ENCODE measurements around the gene SCUBE3. TPM values are rescaled to one million over a fixed set of nuclear protein-coding genes. Genes with fewer than 3 reads are reported as not detected.

Gene SCUBE3
- total and polyA plus RNA-seq, 10 donors = 0.03 to 0.43 (median 0.11) TPM; not detected in 1

DNA sequence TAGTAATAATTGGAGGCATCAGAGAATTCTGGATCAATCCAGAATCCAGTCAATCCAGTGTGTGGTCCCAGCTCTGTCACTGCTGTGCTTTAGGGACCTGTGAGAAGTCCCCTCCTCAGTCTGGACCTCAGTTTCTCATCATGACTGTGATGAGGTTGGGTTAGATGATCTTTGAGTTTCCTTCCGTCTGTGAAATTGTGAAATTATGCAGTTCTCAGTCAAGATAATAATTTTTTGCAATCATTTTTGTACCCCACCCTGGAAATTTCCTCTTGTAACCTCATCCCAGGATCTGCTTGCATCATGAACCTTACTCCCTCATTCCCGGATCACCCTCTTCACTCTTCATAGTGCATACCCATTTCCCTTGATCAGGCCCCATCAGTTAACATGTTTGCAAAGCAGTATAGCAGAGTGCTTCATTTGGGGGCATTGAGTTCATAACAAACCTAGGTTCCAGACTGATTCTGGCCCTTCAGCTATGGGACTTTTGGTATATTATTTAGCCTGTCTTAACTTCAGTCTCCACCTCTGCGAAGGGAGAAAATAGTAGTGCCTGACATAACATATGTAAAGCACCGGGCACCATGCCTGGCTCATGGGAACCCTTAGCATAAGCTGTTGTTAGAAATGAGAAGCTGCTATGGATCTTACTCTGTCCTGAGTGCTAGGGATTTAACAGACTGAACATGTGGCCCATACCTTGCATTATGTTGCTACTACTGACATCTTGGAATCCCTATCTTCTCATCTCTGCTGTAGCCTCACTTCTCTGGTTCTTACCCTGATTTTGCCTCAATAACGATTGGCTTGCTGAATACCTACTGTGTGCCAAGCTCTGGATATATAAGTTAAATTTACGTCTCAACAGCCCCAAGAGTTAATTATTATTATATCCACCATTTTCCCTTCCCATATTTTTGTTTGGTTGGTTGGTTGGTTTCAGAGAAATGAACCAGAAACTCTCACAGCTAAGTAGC lies 47.1 kb downstream of the SCUBE3 start:
- peak overlapping the region in 6 of 8 donors; percentile 73 to 98 (median 90) for H3K4me3 ChIP-seq
- H3K27ac ChIP-seq = peak overlapping the region; percentile 92 to 98 (median 95)
- H3K36me3 ChIP-seq = no peaks in the 10 kb centered on the region
- DNase-seq = no peak
- intact Hi-C loops (cut with DNase I; ENCODE audit: low total_unique reads) = no loop called here
- no peak for TF ChIP-seq POLR2A (IDR thresholded peaks at IDR 0.05)
- no peak for TF ChIP-seq POLR2AphosphoS5 (IDR thresholded peaks at IDR 0.05)
- TF ChIP-seq, protein P1, sequence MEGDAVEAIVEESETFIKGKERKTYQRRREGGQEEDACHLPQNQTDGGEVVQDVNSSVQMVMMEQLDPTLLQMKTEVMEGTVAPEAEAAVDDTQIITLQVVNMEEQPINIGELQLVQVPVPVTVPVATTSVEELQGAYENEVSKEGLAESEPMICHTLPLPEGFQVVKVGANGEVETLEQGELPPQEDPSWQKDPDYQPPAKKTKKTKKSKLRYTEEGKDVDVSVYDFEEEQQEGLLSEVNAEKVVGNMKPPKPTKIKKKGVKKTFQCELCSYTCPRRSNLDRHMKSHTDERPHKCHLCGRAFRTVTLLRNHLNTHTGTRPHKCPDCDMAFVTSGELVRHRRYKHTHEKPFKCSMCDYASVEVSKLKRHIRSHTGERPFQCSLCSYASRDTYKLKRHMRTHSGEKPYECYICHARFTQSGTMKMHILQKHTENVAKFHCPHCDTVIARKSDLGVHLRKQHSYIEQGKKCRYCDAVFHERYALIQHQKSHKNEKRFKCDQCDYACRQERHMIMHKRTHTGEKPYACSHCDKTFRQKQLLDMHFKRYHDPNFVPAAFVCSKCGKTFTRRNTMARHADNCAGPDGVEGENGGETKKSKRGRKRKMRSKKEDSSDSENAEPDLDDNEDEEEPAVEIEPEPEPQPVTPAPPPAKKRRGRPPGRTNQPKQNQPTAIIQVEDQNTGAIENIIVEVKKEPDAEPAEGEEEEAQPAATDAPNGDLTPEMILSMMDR (IDR thresholded peaks at IDR 0.05 in 8 of 11, conservative IDR thresholded peaks at IDR 0.05 in 3 of 11) = no peak
- H3K4me1 ChIP-seq = peaks cover 18 to 89% (median 40%) of the 10 kb centered on the region in 6 donors
- WGBS, 5 donors = 75 to 88% (median 77%) methylated on average over 6 of the region's 6 CpGs
- H3K9me3 ChIP-seq = no peaks in the 10 kb centered on the region
- H3K27me3 ChIP-seq (replicated peaks in 1 of 7) = no peaks in the 10 kb centered on the region

DNA sequence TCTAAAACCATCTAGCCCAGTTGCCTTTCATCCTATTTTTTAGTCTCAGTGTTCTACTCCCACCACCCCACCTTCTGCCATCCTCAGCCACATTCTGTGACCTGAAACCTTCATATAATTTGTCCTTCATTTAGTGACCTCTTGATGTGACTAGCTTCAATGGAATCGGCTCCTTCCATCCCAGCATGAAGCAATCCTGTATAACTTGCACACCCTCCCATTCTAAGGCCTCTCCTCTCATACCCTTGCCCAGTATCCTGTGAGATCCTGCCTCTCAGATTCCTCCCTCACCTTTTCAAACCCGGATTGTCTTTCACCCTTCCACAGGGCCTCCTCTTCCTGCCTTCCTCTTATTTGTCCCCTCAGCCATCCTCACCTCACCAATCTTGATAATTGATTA lies 48.8 kb downstream of the SCUBE3 start:
- Histone ChIP-seq H3K27me3 (replicated peaks in 1 of 7) (no peaks in the 10 kb centered on the region), H3K9me3 (no peaks in the 10 kb centered on the region), H3K36me3 (no peaks in the 10 kb centered on the region), H3K4me1 (peaks cover 18 to 76% (median 39%) of the 10 kb centered on the region in 6 donors), H3K4me3 (no peak overlapping the region), H3K27ac (no peak overlapping the region)
- 38 to 89% (median 74%) methylated on average over 1 to 2 of the region's 2 CpGs for WGBS, 5 donors
- TF ChIP-seq POLR2AphosphoS5 (IDR thresholded peaks at IDR 0.05) (no peak), POLR2A (IDR thresholded peaks at IDR 0.05) (no peak)
- TF ChIP-seq, protein P1 (IDR thresholded peaks at IDR 0.05 in 8 of 11, conservative IDR thresholded peaks at IDR 0.05 in 3 of 11) = no peak
- intact Hi-C loops (cut with DNase I; ENCODE audit: low total_unique reads) = no loop called here
- DNase-seq = no peak

DNA sequence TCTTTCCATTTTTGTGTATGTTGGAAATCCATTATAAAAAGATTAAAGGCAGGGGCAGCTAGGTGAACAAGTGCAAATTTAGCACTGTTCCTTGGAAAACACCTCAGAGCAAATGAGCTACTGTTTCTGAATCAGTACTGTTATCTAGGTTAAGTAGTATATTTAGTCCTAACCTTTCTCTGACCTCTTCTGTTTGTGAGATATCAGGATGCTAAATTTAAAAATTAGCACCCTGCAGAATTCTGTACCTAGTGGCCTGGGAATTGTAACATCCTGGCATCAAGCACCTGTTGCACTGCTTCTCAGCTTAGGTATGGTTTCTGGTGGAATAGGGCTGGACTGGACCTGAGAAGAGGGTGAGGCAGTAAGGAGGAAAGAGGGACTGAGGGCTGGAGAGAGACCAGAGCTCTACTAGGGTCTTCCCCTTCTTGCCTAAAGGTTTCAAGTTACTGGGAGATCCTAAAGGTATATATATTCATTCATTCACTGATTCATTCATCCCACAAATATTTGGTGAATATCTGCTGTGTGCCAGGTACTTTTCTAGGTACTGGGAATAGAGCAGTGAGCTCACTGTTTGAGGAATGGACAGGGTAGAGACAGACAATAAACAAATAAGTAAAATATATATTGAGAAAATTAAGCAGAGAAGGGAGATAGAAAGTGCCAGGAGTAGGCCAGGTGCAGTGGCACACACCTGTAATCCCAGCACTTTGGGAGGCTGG lies 51.0 kb downstream of the SCUBE3 start:
- no peak for DNase-seq
- Histone ChIP-seq H3K27me3 (replicated peaks in 1 of 7) (no peaks in the 10 kb centered on the region), H3K36me3 (peaks cover 0 to under 1% (median 0%) of the 10 kb centered on the region in 6 donors), H3K4me1 (peaks cover 11 to 61% (median 27%) of the 10 kb centered on the region in 6 donors), H3K27ac (no peak overlapping the region), H3K4me3 (no peak overlapping the region), H3K9me3 (no peaks in the 10 kb centered on the region)
- TF ChIP-seq POLR2AphosphoS5 (IDR thresholded peaks at IDR 0.05) (no peak), POLR2A (IDR thresholded peaks at IDR 0.05) (no peak)
- TF ChIP-seq, protein P1 (IDR thresholded peaks at IDR 0.05 in 8 of 11, conservative IDR thresholded peaks at IDR 0.05 in 3 of 11) = no peak
- intact Hi-C loops (cut with DNase I; ENCODE audit: low total_unique reads) = no loop called here

DNA sequence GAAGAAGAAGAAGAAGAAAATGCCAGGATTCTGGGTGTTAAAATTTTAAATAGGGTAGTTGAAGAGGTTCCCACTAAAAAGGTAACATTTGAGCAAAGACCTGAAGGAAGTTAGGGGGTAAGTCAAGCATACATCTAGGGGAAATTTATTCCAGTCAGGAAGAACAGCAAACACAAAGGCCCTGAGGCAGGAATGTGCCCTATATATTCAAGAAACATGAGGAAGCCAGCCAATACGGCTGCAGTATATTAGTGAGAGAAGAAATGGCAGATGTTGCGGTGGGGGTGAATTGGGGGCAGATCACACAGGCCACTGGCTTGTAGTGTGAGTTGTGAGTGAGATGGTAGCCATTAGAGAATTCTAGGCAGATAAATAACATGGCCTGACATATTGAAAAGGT lies 51.8 kb downstream of the SCUBE3 start:
- TF ChIP-seq, protein P1 (IDR thresholded peaks at IDR 0.05 in 8 of 11, conservative IDR thresholded peaks at IDR 0.05 in 3 of 11) = no peak
- TF ChIP-seq POLR2AphosphoS5 (IDR thresholded peaks at IDR 0.05) = no peak
- no peak for TF ChIP-seq POLR2A (IDR thresholded peaks at IDR 0.05)
- H3K36me3 ChIP-seq = peaks cover 0 to 9% (median 0%) of the 10 kb centered on the region in 6 donors
- intact Hi-C loops (cut with DNase I; ENCODE audit: low total_unique reads) = no loop called here

More for the DNA sequence above, 51.8 kb downstream of the SCUBE3 start:
- H3K9me3 ChIP-seq = no peaks in the 10 kb centered on the region
- WGBS, 5 donors = 88 to 95% (median 93%) methylated on average over 2 of the region's 2 CpGs
- H3K4me1 ChIP-seq = peaks cover 7 to 53% (median 22%) of the 10 kb centered on the region in 6 donors
- no peaks in the 10 kb centered on the region for H3K27me3 ChIP-seq (replicated peaks in 1 of 7)
- H3K27ac ChIP-seq = no peak overlapping the region
- H3K4me3 ChIP-seq = no peak overlapping the region
- DNase-seq = no peak
